K562 (cell line): ENCODE data around the gene PSORS1C2.

ENCODE experiments used
- CBX2 ChIP-seq: fragments of 200-600 bp; sonication (generic); IDR thresholded peaks from one replicate; pipeline ENCODE4 v1.6.1; 2012; ENCODE audit warnings: mild to moderate bottlenecking, low read length, inconsistent platforms; ENCODE audit not compliant: insufficient read depth, poor library complexity, severe bottlenecking
- EP300 ChIP-seq: IDR thresholded peaks from 2 replicates; pipeline ENCODE4 v1.6.1; 2012; ENCODE audit warnings: low read length, improper control_type of control experiment
- HNRNPL ChIP-seq: fragments of 200-400 bp; formaldehyde crosslinking; IDR thresholded peaks from 2 replicates; pipeline ENCODE4 v1.6.1; 2017; ENCODE audit warnings: low read depth, mild to moderate bottlenecking, low read length
- KLF10 ChIP-seq: fragments of 250-450 bp; sonication (Bioruptor Pico); IDR thresholded peaks from 2 replicates; pipeline ENCODE4 v1.6.1; 2021; ENCODE audit warnings: matching md5 sums
- L3MBTL2 ChIP-seq: fragments of 450-650 bp; IDR thresholded peaks from 2 replicates; pipeline ENCODE4 v1.6.1; 2016; ENCODE audit warnings: mild to moderate bottlenecking, moderate library complexity
- POLR2A ChIP-seq: fragments of 450-650 bp; conservative IDR thresholded peaks from 2 replicates; pipeline ENCODE4 v1.6.1; 2016
- RFX5 ChIP-seq: IDR thresholded peaks from 2 replicates; pipeline ENCODE4 v1.6.1; 2011; ENCODE audit warnings: low read depth, mild to moderate bottlenecking, improper control_type of control experiment, low read length
- RNF2 ChIP-seq: sonication (generic); IDR thresholded peaks from 2 replicates; pipeline ENCODE4 v1.6.1; 2016
- SREBF2 ChIP-seq: sonication (generic); formaldehyde crosslinking; IDR thresholded peaks from 2 replicates; pipeline ENCODE4 v1.4.0; 2020; ENCODE audit warnings: mild to moderate bottlenecking, missing genetic modification reagents
- ZNF175 ChIP-seq: fragments of 200-800 bp; sonication (Bioruptor generic); IDR thresholded peaks from 2 replicates; pipeline ENCODE4 v1.6.1; 2016; ENCODE audit warnings: low read depth, mild to moderate bottlenecking, missing genetic modification characterization, missing compliant biosample characterization
- TF ChIP-seq, protein P1 (sequence below), 3 experiments: IDR thresholded peaks in 2 of 3; conservative IDR thresholded peaks in 1 of 3; 2 replicates each; pipeline ENCODE4 v1.5.1; 2011 to 2012; ENCODE audit warnings: low read length in 3 of 3, mild to moderate bottlenecking in 3 of 3, control low read depth in 2 of 3, improper control_type of control experiment in 1 of 3, inconsistent platforms in 1 of 3, low read depth in 1 of 3, mixed read lengths in 1 of 3, moderate library complexity in 1 of 3; ENCODE audit not compliant: insufficient read depth in 2 of 3
- TF ChIP-seq, protein P2 (sequence below): fragments of 250-450 bp; sonication (Bioruptor Pico); IDR thresholded peaks from 2 replicates; pipeline ENCODE4 v1.5.0; 2021; ENCODE audit warnings: mild to moderate bottlenecking, moderate library complexity
- TF ChIP-seq, protein P3 (sequence below): fragments of 250-450 bp; sonication (Bioruptor Pico); IDR thresholded peaks from 2 replicates; pipeline ENCODE4 v1.9.0; 2021; ENCODE audit warnings: mild to moderate bottlenecking

DNA sequence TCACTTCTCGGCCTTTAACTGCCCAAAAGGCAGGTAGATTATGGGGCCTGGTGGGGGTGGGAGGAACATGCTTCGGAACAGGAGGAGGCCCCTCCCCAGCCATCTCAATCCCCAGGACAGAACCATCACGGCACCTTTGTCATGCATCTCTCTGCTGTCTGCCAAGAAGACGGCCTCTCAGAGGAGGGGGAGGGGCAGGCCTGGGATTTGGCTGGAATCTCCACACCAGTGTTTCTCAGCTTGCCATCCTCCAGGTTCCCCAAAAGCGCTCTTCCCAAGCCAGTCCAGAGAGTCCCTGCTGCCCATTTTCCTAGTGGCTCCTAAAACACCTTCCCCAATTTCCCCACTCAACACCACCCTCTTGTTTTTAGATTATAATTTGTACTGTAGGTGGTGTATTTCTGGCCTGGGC, 34.1 kb upstream of the PSORS1C2 start:
- TF ChIP-seq POLR2A (no peak), SREBF2 (CRISPR knock-in tag) (no peak), ZNF175 (CRISPR knock-in tag) (no peak), EP300 (no peak), HNRNPL (no peak), L3MBTL2 (no peak), RFX5 (no peak), KLF10 (CRISPR knock-in tag) (no peak), CBX2 (no peak), RNF2 (no peak)
- TF ChIP-seq, protein P1, sequence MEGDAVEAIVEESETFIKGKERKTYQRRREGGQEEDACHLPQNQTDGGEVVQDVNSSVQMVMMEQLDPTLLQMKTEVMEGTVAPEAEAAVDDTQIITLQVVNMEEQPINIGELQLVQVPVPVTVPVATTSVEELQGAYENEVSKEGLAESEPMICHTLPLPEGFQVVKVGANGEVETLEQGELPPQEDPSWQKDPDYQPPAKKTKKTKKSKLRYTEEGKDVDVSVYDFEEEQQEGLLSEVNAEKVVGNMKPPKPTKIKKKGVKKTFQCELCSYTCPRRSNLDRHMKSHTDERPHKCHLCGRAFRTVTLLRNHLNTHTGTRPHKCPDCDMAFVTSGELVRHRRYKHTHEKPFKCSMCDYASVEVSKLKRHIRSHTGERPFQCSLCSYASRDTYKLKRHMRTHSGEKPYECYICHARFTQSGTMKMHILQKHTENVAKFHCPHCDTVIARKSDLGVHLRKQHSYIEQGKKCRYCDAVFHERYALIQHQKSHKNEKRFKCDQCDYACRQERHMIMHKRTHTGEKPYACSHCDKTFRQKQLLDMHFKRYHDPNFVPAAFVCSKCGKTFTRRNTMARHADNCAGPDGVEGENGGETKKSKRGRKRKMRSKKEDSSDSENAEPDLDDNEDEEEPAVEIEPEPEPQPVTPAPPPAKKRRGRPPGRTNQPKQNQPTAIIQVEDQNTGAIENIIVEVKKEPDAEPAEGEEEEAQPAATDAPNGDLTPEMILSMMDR (IDR thresholded peaks at IDR 0.05 in 2 of 3, conservative IDR thresholded peaks at IDR 0.05 in 1 of 3; ENCODE audit: insufficient read depth in 2 of 3, low read depth in 1 of 3, low read length in 3 of 3) = no peak
- TF ChIP-seq, protein P2, sequence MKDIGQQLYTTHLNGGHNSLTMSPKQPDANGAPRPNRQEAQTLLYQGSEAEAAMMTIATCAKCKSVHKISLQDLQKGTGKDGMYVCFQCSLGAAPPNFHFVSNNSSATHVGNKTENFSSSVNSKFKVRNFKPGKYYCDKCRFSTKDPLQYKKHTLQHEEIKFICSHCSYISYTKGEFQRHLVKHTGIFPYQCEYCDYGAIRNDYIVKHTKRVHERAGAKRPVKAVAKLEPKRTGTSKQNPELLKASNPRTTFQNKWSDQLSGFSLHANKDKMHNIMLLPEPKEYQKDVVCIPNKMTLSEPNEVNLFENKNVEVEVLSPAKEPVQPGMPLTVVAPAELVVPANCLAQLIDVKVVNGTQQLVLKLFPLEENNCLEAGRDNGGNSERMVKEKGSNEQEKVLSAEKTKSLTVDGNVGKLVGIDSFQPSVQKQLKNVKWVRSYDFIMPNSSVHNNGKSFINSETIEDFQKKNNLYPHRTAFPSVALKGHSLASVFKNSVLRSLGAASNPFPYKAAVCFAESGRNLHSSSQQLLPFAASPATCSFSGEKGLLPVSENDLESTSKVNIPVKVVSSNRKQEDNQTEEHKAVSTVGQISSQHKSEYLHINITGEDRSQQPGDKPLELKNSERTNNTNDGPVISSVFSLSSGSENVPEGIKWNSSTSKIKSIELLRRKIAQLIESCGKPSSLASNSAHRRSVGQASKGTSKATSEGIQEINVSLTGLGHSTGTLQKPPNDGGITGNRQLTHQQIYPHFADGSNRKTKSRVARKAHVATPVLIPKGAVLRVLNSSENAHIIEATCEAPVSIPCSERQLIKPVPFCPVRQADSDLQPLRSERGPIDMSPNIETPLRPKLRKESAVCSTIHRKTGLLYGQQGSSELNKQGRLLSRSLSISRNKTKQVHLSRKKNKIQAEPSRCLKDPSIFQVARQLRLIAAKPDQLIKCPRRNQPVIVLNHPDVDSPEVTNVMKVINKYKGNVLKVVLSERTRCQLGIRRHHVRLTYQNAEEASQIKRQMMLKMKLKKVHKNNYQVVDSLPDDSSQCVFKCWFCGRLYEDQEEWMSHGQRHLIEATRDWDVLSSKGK (CRISPR knock-in tag) = no peak
- TF ChIP-seq, protein P3, sequence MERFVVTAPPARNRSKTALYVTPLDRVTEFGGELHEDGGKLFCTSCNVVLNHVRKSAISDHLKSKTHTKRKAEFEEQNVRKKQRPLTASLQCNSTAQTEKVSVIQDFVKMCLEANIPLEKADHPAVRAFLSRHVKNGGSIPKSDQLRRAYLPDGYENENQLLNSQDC = no peak
